ENCODE results near the gene CHST15.

DNA sequence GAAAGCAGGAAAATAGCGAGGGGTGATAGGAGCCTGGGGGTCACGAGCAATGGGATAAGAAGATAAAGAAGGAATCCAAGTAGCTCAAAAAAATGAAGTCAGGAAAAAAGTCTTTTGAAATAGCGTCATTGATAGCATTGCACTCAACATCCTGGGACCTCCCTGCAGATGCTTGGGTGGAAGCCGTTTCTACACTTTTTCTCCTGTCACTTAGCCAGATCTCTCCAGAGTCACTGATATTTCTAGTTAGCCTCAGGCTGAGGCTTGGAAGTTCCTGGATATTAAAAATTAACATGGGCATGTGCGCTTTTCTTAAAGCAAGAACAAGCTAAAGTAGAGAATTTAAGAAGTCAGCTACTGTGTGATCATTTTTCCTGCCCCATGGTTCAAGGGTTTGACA is 39.5 kb upstream of the CHST15 start:
- TF ChIP-seq, protein P1, sequence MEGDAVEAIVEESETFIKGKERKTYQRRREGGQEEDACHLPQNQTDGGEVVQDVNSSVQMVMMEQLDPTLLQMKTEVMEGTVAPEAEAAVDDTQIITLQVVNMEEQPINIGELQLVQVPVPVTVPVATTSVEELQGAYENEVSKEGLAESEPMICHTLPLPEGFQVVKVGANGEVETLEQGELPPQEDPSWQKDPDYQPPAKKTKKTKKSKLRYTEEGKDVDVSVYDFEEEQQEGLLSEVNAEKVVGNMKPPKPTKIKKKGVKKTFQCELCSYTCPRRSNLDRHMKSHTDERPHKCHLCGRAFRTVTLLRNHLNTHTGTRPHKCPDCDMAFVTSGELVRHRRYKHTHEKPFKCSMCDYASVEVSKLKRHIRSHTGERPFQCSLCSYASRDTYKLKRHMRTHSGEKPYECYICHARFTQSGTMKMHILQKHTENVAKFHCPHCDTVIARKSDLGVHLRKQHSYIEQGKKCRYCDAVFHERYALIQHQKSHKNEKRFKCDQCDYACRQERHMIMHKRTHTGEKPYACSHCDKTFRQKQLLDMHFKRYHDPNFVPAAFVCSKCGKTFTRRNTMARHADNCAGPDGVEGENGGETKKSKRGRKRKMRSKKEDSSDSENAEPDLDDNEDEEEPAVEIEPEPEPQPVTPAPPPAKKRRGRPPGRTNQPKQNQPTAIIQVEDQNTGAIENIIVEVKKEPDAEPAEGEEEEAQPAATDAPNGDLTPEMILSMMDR (IDR thresholded peaks at IDR 0.05; ENCODE audit: low read depth, low read length, poor library complexity, severe bottlenecking), result no peak
- no peak for TF ChIP-seq EZH2phosphoT487 (IDR thresholded peaks at IDR 0.05; ENCODE audit: borderline replicate concordance, low read length)
